NCI-H2196 (cell line): ENCODE results near the gene EVA1A.

Experiments used
- DNase-seq: peaks from one replicate; lab custom pipeline; 2025; ENCODE audit not compliant: unreplicated experiment; lab: John Stamatoyannopoulos, UW

EVA1A gene

DNA sequence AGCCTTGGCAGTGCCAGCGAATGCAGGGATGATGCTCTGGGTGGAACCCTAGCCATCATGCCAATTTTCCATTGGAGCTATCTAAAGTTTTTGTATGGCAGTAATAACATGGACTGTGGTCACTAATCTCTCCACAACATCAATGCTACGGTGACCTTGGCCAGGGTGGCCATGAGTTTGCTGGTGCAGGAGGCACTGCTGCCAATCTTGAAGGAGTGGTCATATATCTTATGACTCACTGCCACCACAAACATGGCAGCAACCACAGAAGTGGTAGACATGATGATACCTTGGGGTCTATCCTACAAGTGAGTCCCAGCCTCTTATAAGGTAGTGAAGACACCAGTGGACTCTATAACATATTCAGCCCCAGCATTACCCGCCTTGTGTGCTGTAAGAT, 104.6 kb downstream of the EVA1A start:
- DNase-seq = no peak

DNA sequence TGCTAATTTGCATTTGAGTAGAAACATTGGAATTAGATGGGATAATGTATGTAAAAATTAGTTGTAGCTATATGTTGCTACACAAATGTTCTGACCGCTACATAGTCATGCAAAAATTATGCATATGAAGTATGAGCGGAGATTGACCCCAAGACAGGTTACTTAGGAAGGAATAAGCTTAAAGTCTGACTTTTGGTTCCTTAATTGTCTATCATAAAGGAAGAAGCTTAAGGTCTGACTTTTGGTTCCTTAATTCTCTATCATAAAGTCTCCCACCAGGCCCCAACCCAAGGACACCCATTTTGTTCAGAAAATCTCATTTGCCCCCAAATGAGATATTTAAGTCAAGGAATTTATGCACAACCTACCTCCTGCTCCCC, 106.5 kb downstream of the EVA1A start:
- no peak for DNase-seq

DNA sequence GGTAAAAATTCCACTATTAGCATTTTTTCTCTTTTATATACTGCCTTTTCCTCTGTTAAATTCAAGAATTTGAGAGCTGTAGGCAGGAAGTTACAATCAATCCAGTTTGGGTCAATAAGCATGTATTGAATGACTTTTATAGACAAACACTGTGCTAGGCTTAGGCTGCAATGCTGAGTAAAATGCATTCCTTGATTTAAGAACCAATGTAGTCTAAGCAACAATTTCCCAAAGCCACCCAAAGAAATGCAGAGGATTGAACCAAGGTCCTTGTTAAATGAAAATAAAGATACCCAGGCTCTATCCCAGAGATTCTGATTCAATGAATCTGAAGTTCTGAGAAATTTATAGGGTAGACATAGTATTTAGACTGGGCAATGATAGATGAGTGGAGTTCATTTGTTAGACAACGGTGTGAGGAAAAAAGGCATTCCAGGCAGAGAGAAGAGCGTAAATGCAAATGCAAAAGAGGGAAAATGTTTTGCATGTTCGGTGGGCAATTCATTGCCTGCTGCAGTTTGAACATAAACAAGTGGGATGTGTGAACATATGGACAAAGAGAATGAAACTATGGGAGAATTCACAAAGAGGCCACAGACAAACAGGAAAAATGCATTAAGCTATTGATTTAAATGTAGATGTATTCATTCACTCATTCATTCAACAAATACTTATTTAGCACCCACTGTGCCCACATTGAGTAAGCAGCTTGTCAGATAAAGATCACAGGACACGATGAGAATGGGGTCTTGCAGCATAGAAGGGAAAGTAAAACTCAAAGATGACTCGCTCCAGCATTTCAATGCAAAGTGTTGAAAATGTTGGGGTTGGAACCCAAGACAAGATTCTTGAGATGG, 107.1 kb downstream of the EVA1A start:
- no peak for DNase-seq

DNA sequence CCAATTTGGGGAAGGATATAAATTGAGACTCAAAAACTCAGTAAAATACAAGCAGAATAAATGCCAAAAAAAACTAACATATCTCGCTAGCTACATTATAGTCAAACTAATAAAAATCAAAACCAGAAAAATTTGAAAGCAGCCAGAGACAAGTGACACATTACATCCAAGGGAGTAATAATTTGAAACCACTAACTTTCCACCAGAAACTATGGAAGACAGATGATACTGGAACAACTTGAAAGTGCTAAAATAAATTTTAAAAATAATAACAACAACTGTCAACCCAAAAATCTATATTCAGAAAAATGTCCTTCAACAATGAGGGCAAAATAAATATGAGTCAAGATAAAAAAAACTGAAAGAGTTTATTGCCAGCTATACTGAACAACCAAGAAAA, 110.7 kb downstream of the EVA1A start:
- no peak for DNase-seq

DNA sequence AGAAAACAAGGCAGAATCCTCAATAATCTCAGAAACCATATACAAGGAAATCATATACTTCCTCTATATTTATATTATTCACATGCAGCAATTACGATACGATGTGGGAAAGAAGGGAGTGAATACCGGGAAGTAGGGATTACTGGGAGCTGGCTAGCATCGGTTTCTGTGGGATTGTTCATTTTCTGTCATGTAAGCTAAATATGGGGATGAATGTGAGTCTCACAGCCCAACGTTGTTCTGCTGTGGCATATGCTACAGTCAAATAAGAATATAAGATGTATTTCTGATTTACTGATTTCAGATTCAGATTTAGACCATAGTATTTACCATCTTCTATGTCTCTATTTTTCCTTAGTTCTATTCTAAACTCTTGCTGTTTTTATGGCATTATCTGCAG, 113.6 kb downstream of the EVA1A start:
- DNase-seq = no peak
